Left lung (tissue), 10 donors: ENCODE results near the gene SHANK1. TPM values are rescaled to one million over a fixed set of nuclear protein-coding genes. Genes with fewer than 3 reads are reported as not detected.

Experiments used
- ATAC-seq: fragments of 200-7000 bp; cut with Tn5 transposase; one replicate; pipeline ENCODE4 v1.9.1; 2020; ENCODE audit warnings: moderate library complexity
- DNase-seq, 4 donors: peaks; one replicate each; pipeline ENCODE4 v3.0.0-alpha.2; 2013 to 2020
- H3K27ac ChIP-seq, 2 donors: fragments of 200-600 bp; sonication (generic) in 1 of 2; one replicate each; pipeline versions ENCODE4 v1.5.0 to v1.8.0; 2020 to 2021
- H3K27me3 ChIP-seq, 2 donors: fragments of 200-600 bp; sonication (generic) in 1 of 2; one replicate each; pipeline versions ENCODE4 v1.5.0 to v1.8.0; 2020 to 2021
- H3K36me3 ChIP-seq, 2 donors: fragments of 200-600 bp; sonication (generic) in 1 of 2; one replicate each; pipeline versions ENCODE4 v1.5.0 to v1.8.0; 2020 to 2021
- H3K4me1 ChIP-seq, 2 donors: fragments of 200-600 bp; one replicate each; pipeline ENCODE4 v1.8.0; 2021
- H3K4me3 ChIP-seq, 2 donors: fragments of 200-600 bp; sonication (generic) in 1 of 2; one replicate each; pipeline versions ENCODE4 v1.5.0 to v1.8.0; 2020 to 2021; ENCODE audit warnings: mild to moderate bottlenecking in 1 of 2
- H3K9me3 ChIP-seq, 2 donors: fragments of 200-600 bp; sonication (generic) in 1 of 2; one replicate each; pipeline versions ENCODE4 v1.5.0 to v1.8.0; 2020 to 2021
- CTCF ChIP-seq, 2 donors: fragments of 200-600 bp; sonication (generic) in 1 of 2; IDR thresholded peaks; one replicate each; pipeline versions ENCODE4 v1.5.0 to v1.8.0; 2021; ENCODE audit warnings: antibody characterized with exemption in 2 of 2
- intact Hi-C, 2 donors: fragments of 100-400 bp; cut with DNase I; formaldehyde crosslinking; loops; one replicate each; pipeline versions ENCODE4 v1.11.2 to v1.14.2; 2022
- polyA plus RNA-seq, 6 donors: library from polyadenylated mRNA; unstranded; fragments of 120-200 nt; gene quantifications; one replicate each; pipeline ENCODE4 v1.2.1, GENCODE V29; 2013; ENCODE audit not compliant: insufficient read length in 6 of 6
- total RNA-seq, 2 donors: library from RNA; stranded (reverse); fragmentation: NEBNext Ultra II Directional; extraction: Animal tissue kit (Norgen Biotek cat#: 25700); gene quantifications; one replicate each; pipeline ENCODE4 v1.2.1, GENCODE V29; 2021
- donor health status: DM: no; HTN: yes; CAD: no.
- donor health status: DM: no; HTN: no; CAD: no.

The SHANK1 gene
- total and polyA plus RNA-seq, 8 donors, result 0.21 to 7.5 (median 4.9) TPM

DNA sequence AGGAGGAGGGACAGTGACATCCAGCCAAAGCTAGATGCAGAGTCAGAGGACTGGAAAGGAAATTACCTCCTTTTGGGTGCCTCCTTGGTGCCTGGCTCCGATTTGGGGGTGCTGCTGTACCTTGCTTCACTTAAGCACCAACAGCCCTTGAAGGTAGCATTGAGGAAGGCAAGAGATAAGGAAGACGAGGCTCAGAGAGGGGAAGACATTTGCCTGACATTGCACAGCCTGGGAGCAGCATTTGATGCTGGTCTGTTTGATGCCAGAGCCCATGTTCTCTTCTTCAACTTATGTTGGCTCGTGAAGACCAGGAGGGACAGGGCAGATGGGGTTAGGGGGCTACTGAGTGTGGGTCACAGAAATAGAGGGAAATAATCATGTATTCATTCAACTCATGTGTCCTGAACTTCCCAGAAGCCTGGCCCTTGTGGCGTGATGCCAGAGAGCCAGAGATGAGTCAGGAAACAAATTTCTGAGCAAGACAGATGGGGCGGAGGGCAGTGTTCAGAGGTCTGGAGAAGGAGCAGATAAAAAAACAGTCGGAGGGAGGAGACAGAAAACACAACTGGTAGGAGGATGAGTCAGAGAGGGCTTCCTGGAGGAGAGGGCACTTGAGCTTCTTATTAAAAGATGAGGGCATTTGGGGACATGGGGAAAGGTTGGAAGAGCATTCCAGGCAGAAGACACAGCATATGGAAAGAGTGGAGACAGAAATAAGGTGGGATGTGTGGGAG, 73.4 kb downstream of the SHANK1 start:
- DNase-seq (no peak), ATAC-seq (no peak)
- intact Hi-C loops, result no loop called here
- Histone ChIP-seq H3K9me3 (no peaks in the 10 kb centered on the region), H3K4me3 (no peak overlapping the region), H3K27ac (no peak overlapping the region), H3K27me3 (peaks cover 0 to 90% of the 10 kb centered on the region in 2 donors), H3K4me1 (no peaks in the 10 kb centered on the region), H3K36me3 (no peaks in the 10 kb centered on the region)
- TF ChIP-seq CTCF (IDR thresholded peaks at IDR 0.05), result no peak

DNA sequence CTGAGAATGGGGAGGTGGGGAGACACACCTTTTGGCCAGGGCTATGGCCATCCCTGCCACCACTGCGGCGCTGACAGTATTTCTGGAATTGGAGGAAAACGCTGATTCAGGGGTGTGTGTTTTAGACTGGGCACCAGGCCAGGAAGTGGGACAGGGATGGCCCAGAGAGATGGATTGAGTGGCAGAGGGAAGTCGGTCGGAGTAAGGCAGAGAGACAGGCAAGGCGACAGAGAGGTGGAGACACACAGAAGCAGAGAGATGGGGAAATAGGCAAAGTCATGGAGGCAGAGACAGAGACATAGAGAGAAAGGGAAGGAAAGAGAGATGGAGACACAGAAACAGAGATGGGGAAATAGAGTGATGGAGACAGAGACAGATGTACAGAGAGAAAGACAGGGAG, 74.5 kb downstream of the SHANK1 start:
- Histone ChIP-seq H3K27me3 (peaks cover 3 to 92% of the 10 kb centered on the region in 2 donors), H3K4me1 (no peaks in the 10 kb centered on the region), H3K27ac (no peak overlapping the region), H3K36me3 (no peaks in the 10 kb centered on the region), H3K9me3 (no peaks in the 10 kb centered on the region), H3K4me3 (no peak overlapping the region)
- TF ChIP-seq CTCF (IDR thresholded peaks at IDR 0.05), result no peak
- intact Hi-C loops, result no loop called here
- DNase-seq, result no peak
- ATAC-seq, result no peak

- no peak for TF ChIP-seq CTCF (IDR thresholded peaks at IDR 0.05)
- H3K27me3 ChIP-seq, result peaks cover 9 to 97% of the 10 kb centered on the region in 2 donors
- H3K9me3 ChIP-seq, result no peaks in the 10 kb centered on the region
- ATAC-seq (no peak), DNase-seq (no peak)
- no peak overlapping the region for H3K4me3 ChIP-seq
- intact Hi-C loops, result no loop called here
- H3K36me3 ChIP-seq, result no peaks in the 10 kb centered on the region
- no peaks in the 10 kb centered on the region for H3K4me1 ChIP-seq
- H3K27ac ChIP-seq, result no peak overlapping the region
These were observed 75.2 kb downstream of the SHANK1 start for GRCh38 chr19:50644315-50644915.

GRCh38 chr19:50640368-50640767, 79.2 kb downstream of the SHANK1 start:
- H3K27me3 ChIP-seq, result peaks cover 22 to 91% of the 10 kb centered on the region in 2 donors
- no peaks in the 10 kb centered on the region for H3K36me3 ChIP-seq
- TF ChIP-seq CTCF (IDR thresholded peaks at IDR 0.05), result no peak
- intact Hi-C loops, result no loop called here
- DNase-seq (no peak), ATAC-seq (no peak)
- no peak overlapping the region for H3K4me3 ChIP-seq
- H3K4me1 ChIP-seq, result no peaks in the 10 kb centered on the region
- H3K9me3 ChIP-seq, result peaks cover 0 to 3% of the 10 kb centered on the region in 2 donors
- no peak overlapping the region for H3K27ac ChIP-seq
